Neural cell (in vitro differentiated cells): ENCODE data around the gene DGLUCY.
"Not testable (repeated sequence)": the region's sequence is repeated elsewhere in the genome, so short reads cannot be mapped to it uniquely, and the experiment has no call there.

Experiments used
- CTCF ChIP-seq: fragments of 450-650 bp; IDR thresholded peaks from 2 replicates; pipeline ENCODE4 v1.5.1; 2014; ENCODE audit warnings: antibody characterized with exemption, mild to moderate bottlenecking, moderate library complexity; ENCODE audit not compliant: poor library complexity, severe bottlenecking
- SMC3 ChIP-seq: fragments of 450-650 bp; conservative IDR thresholded peaks from 2 replicates; pipeline ENCODE4 v1.6.1; 2014; ENCODE audit warnings: antibody characterized with exemption, mild to moderate bottlenecking, moderate library complexity; ENCODE audit not compliant: poor library complexity

- not testable (repeated sequence) for TF ChIP-seq CTCF, SMC3
These were observed 26.4 kb upstream of the DGLUCY start for GRCh38 chr14:91087470-91087869.
